PFSK-1 (cell line): ENCODE results near the gene IL1R2.

ENCODE experiments used
- FOXP2 ChIP-seq: optimal IDR thresholded peaks from 2 replicates; pipeline ENCODE3; 2011; ENCODE audit warnings: borderline replicate concordance, control low read depth, inconsistent platforms; ENCODE audit not compliant: insufficient read depth; ENCODE audit errors: extremely low read length, extremely low read depth
- POLR2AphosphoS5 ChIP-seq: IDR thresholded peaks from 2 replicates; pipeline ENCODE4 v1.6.1; 2012; ENCODE audit warnings: low read depth, mild to moderate bottlenecking, control low read depth, low read length, moderate library complexity
- REST ChIP-seq, 2 experiments: IDR thresholded peaks; 2 replicates each; pipeline versions ENCODE4 v1.6.1 to v1.8.0; 2011 to 2012; ENCODE audit warnings: low read depth in 2 of 2, low read length in 2 of 2, control low read depth in 1 of 2, inconsistent platforms in 1 of 2, mild to moderate bottlenecking in 1 of 2, moderate library complexity in 1 of 2; ENCODE audit not compliant: insufficient read depth in 1 of 2
- SIN3A ChIP-seq: IDR thresholded peaks from 2 replicates; pipeline ENCODE4 v1.6.1; 2012; ENCODE audit warnings: mild to moderate bottlenecking, low read length, moderate library complexity, borderline replicate concordance; ENCODE audit not compliant: insufficient read depth
- TAF1 ChIP-seq: IDR thresholded peaks from 2 replicates; pipeline ENCODE4 v1.6.1; 2012; ENCODE audit warnings: low read length, control low read depth, borderline replicate concordance; ENCODE audit not compliant: insufficient read depth

IL1R2 gene

GRCh38 chr2:102027036-102027980, 35.5 kb downstream of the IL1R2 start:
- TF ChIP-seq POLR2AphosphoS5 (no peak), FOXP2 (no peak), REST (IDR thresholded peaks at IDR 0.05; ENCODE audit: insufficient read depth in 1 of 2, low read depth in 2 of 2, low read length in 2 of 2) (no peak), SIN3A (no peak), TAF1 (no peak)

GRCh38 chr2:102028470-102028869, 36.7 kb downstream of the IL1R2 start:
- TF ChIP-seq FOXP2 (no peak), POLR2AphosphoS5 (no peak), SIN3A (no peak), REST (IDR thresholded peaks at IDR 0.05; ENCODE audit: insufficient read depth in 1 of 2, low read depth in 2 of 2, low read length in 2 of 2) (no peak), TAF1 (no peak)

GRCh38 chr2:102029405-102029804, 37.6 kb downstream of the IL1R2 start:
- TF ChIP-seq FOXP2, result no peak
- no peak for TF ChIP-seq TAF1
- no peak for TF ChIP-seq POLR2AphosphoS5
- no peak for TF ChIP-seq REST (IDR thresholded peaks at IDR 0.05; ENCODE audit: insufficient read depth in 1 of 2, low read depth in 2 of 2, low read length in 2 of 2)
- TF ChIP-seq SIN3A, result no peak

GRCh38 chr2:102029952-102030351, 38.2 kb downstream of the IL1R2 start:
- TF ChIP-seq SIN3A (no peak), TAF1 (no peak), POLR2AphosphoS5 (no peak), FOXP2 (no peak), REST (IDR thresholded peaks at IDR 0.05; ENCODE audit: insufficient read depth in 1 of 2, low read depth in 2 of 2, low read length in 2 of 2) (no peak)

- TF ChIP-seq TAF1, result no peak
- TF ChIP-seq FOXP2, result no peak
- no peak for TF ChIP-seq SIN3A
- TF ChIP-seq POLR2AphosphoS5, result no peak
- TF ChIP-seq REST (IDR thresholded peaks at IDR 0.05; ENCODE audit: insufficient read depth in 1 of 2, low read depth in 2 of 2, low read length in 2 of 2), result no peak
These were observed 38.7 kb downstream of the IL1R2 start for GRCh38 chr2:102030502-102030854.
